ENCODE results near the gene LRRC63.

The LRRC63 gene

GRCh38 chr13:46202188-46202795 lies 9.4 kb upstream of the LRRC63 start:
- TF ChIP-seq CTCF (conservative IDR thresholded peaks at IDR 0.05; ENCODE audit: low read depth) = no peak
- CTCF ChIA-PET = no interaction called here
- POLR2A ChIA-PET (ENCODE audit: low non-redundant PET) = no interaction called here
- no peak overlapping the region for H3K27ac ChIP-seq
- DNase-seq (ENCODE audit: low spot score) = no peak

GRCh38 chr13:46202966-46203365 lies 8.8 kb upstream of the LRRC63 start:
- no peak overlapping the region for H3K27ac ChIP-seq
- POLR2A ChIA-PET (ENCODE audit: low non-redundant PET) = no interaction called here

GRCh38 chr13:46206143-46206542 lies 5.6 kb upstream of the LRRC63 start:
- ChIA-PET CTCF (no interaction called here), POLR2A (ENCODE audit: low non-redundant PET) (no interaction called here)
- no peak for DNase-seq (ENCODE audit: low spot score)
- TF ChIP-seq CTCF (conservative IDR thresholded peaks at IDR 0.05; ENCODE audit: low read depth) = no peak
- H3K27ac ChIP-seq = no peak overlapping the region

More at GRCh38 chr13:46202966-46203365, 8.8 kb upstream of the LRRC63 start:
- no peak for TF ChIP-seq CTCF (conservative IDR thresholded peaks at IDR 0.05; ENCODE audit: low read depth)
- DNase-seq (ENCODE audit: low spot score) = no peak
- CTCF ChIA-PET = no interaction called here

- no peak overlapping the region for H3K27ac ChIP-seq
- CTCF ChIA-PET = interaction anchor here (0.6 kb wide), 1 partner anchor 199 kb away, joined by 3 read pairs; no protein-coding TSS in a partner anchor
- POLR2A ChIA-PET (ENCODE audit: low non-redundant PET) = no interaction called here
- DNase-seq (ENCODE audit: low spot score) = no peak
- TF ChIP-seq CTCF (conservative IDR thresholded peaks at IDR 0.05; ENCODE audit: low read depth) = no peak
Observed at GRCh38 chr13:46207828-46208227, 3.9 kb upstream of the LRRC63 start.

- no peak for TF ChIP-seq CTCF (conservative IDR thresholded peaks at IDR 0.05; ENCODE audit: low read depth)
- ChIA-PET CTCF (no interaction called here), POLR2A (ENCODE audit: low non-redundant PET) (no interaction called here)
- no peak overlapping the region for H3K27ac ChIP-seq
- DNase-seq (ENCODE audit: low spot score) = no peak
Observed at GRCh38 chr13:46210362-46211083, 1.2 kb upstream of the LRRC63 start.

GRCh38 chr13:46211116-46211482 lies 629 bp upstream of the LRRC63 start:
- H3K27ac ChIP-seq = no peak overlapping the region
- no peak for TF ChIP-seq CTCF (conservative IDR thresholded peaks at IDR 0.05; ENCODE audit: low read depth)
- ChIA-PET POLR2A (ENCODE audit: low non-redundant PET) (no interaction called here), CTCF (no interaction called here)
- DNase-seq (ENCODE audit: low spot score) = peak; percentile 9

Measured in RWPE1 (cell line).